Stomach (tissue), 4 donors: ENCODE data around the gene VASH2.

ENCODE experiments used
- CTCF ChIP-seq, 7 experiments: fragments of 450-650 bp in 4 of 7; fragments of 200-600 bp in 3 of 7; sonication (generic) in 3 of 7; IDR thresholded peaks; one replicate each; pipeline ENCODE4 v1.5.1; 2016 to 2019; ENCODE audit warnings: antibody characterized with exemption in 7 of 7, control low read depth in 2 of 7, mild to moderate bottlenecking in 1 of 7
- EP300 ChIP-seq: sonication (generic); formaldehyde crosslinking; IDR thresholded peaks from one replicate; pipeline ENCODE4 v1.6.1; 2017; ENCODE audit warnings: antibody characterized with exemption

- TF ChIP-seq CTCF (IDR thresholded peaks at IDR 0.05) (no peak), EP300 (no peak)
These were observed 23.6 kb downstream of the VASH2 start for GRCh38 chr1:212973899-212974298.
